HEK293 (cell line): Measurements from ENCODE around the gene MYL3.

ENCODE experiments used
- CTCF ChIP-seq: fragments of 450-650 bp; formaldehyde crosslinking; IDR thresholded peaks from 2 replicates; pipeline ENCODE4 v1.5.1; 2016; ENCODE audit warnings: missing biosample characterization, missing genetic modification characterization
- ELK4 ChIP-seq: IDR thresholded peaks from 2 replicates; pipeline ENCODE4 v1.6.1; 2011; ENCODE audit warnings: mild to moderate bottlenecking, low read depth, low read length, borderline replicate concordance
- KLF1 ChIP-seq: fragments of 450-650 bp; formaldehyde crosslinking; IDR thresholded peaks from 2 replicates; pipeline ENCODE4 v1.5.1; 2016; ENCODE audit warnings: missing biosample characterization, missing genetic modification characterization
- SP2 ChIP-seq: fragments of 450-650 bp; formaldehyde crosslinking; IDR thresholded peaks from 2 replicates; pipeline ENCODE4 v1.5.1; 2016; ENCODE audit warnings: missing biosample characterization, missing genetic modification characterization
- TSHZ1 ChIP-seq: fragments of 450-650 bp; formaldehyde crosslinking; IDR thresholded peaks from 2 replicates; pipeline ENCODE4 v1.5.1; 2016; ENCODE audit warnings: missing biosample characterization, missing genetic modification characterization, borderline replicate concordance
- ZBTB17 ChIP-seq: fragments of 450-650 bp; formaldehyde crosslinking; IDR thresholded peaks from 2 replicates; pipeline ENCODE4 v1.5.1; 2016; ENCODE audit warnings: missing biosample characterization, missing genetic modification characterization
- ZNF335 ChIP-seq: fragments of 450-650 bp; formaldehyde crosslinking; conservative IDR thresholded peaks from 2 replicates; pipeline ENCODE4 v1.5.1; 2016; ENCODE audit warnings: missing biosample characterization, missing genetic modification characterization
- ZNF341 ChIP-seq: fragments of 450-650 bp; formaldehyde crosslinking; IDR thresholded peaks from 2 replicates; pipeline ENCODE4; 2016; ENCODE audit warnings: low read depth, missing biosample characterization, missing genetic modification characterization
- ZNF473 ChIP-seq: fragments of 450-650 bp; formaldehyde crosslinking; IDR thresholded peaks from 2 replicates; pipeline ENCODE4 v1.5.1; 2017; ENCODE audit warnings: missing biosample characterization, missing genetic modification characterization
- ZNF785 ChIP-seq: fragments of 450-650 bp; formaldehyde crosslinking; IDR thresholded peaks from 2 replicates; pipeline ENCODE4 v1.5.1; 2016; ENCODE audit warnings: missing biosample characterization, missing genetic modification characterization
- ZNF792 ChIP-seq: fragments of 450-650 bp; formaldehyde crosslinking; IDR thresholded peaks from 2 replicates; pipeline ENCODE4 v1.5.1; 2016; ENCODE audit warnings: missing biosample characterization, missing genetic modification characterization
- TF ChIP-seq, protein P1 (sequence below): fragments of 450-650 bp; formaldehyde crosslinking; IDR thresholded peaks from 2 replicates; pipeline ENCODE4 v1.5.1; 2016; ENCODE audit warnings: missing biosample characterization, missing genetic modification characterization

- TF ChIP-seq ZNF785 (tag by site-specific recombination) = no peak
- TF ChIP-seq, protein P1, sequence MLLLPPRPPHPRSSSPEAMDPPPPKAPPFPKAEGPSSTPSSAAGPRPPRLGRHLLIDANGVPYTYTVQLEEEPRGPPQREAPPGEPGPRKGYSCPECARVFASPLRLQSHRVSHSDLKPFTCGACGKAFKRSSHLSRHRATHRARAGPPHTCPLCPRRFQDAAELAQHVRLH = no peak
- no peak for TF ChIP-seq ZNF792 (tag by site-specific recombination)
- no peak for TF ChIP-seq CTCF (tag by site-specific recombination)
- peak; percentile 73 for TF ChIP-seq KLF1 (tag by site-specific recombination)
- TF ChIP-seq SP2 = no peak
- TF ChIP-seq ELK4 = no peak
- TF ChIP-seq ZBTB17 (tag by site-specific recombination) = no peak
- TF ChIP-seq ZNF473 (tag by site-specific recombination) = no peak
- TF ChIP-seq ZNF335 (tag by site-specific recombination) = no peak
- no peak for TF ChIP-seq TSHZ1 (tag by site-specific recombination)
- no peak for TF ChIP-seq ZNF341
Measured at GRCh38 chr3:46908986-46909534, 45.8 kb upstream of the MYL3 start.
